GM21723 (cell line): Measurements from ENCODE around the gene HOXA9.
A peak's percentile ranks its signal among the peaks of the same experiment; 100 is the strongest.

Experiments
- ATAC-seq: cut with Tn5 transposase; IDR thresholded peaks from one replicate; pipeline ENCODE4 v1.9.1; 2021; ENCODE audit warnings: mild to moderate bottlenecking, moderate library complexity; ENCODE audit not compliant: unreplicated experiment

Gene HOXA9

DNA sequence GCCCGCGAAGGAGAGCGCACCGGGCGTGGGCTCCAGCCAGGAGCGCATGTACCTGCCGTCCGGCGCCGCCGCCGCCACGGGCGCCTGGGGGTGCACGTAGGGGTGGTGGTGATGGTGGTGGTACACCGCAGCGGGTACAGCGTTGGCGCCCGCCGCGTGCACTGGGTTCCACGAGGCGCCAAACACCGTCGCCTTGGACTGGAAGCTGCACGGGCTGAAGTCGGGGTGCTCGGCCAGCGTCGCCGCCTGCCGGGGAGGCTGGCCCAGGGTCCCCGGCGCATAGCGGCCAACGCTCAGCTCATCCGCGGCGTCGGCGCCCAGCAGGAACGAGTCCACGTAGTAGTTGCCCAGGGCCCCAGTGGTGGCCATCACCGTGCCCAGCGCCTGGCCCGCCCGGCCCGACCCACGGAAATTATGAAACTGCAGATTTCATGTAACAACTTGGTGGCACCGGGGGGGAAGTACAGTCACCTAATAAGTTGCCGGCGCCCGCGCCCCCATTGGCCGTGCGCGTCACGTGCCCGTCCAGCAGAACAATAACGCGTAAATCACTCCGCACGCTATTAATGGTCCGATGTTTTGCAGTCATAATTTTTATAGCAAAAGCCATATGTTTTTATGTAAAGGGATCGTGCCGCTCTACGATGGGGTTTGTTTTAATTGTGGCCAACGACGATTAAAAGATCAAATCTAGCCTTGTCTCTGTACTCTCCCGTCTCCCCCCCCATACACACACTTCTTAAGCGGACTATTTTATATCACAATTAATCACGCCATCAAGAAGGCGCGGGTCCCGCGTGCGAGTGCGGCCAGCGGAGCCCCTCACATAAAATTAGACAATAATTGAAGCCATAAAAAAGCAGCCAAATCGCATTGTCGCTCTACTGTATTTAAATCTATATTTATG lies at the start of gene HOXA9:
HOXA9 (minus strand) TSS at position 449 of the 907 bp plus-strand sequence; CDS start at position 369, 80 bp downstream.
- ATAC-seq, result no peak

DNA sequence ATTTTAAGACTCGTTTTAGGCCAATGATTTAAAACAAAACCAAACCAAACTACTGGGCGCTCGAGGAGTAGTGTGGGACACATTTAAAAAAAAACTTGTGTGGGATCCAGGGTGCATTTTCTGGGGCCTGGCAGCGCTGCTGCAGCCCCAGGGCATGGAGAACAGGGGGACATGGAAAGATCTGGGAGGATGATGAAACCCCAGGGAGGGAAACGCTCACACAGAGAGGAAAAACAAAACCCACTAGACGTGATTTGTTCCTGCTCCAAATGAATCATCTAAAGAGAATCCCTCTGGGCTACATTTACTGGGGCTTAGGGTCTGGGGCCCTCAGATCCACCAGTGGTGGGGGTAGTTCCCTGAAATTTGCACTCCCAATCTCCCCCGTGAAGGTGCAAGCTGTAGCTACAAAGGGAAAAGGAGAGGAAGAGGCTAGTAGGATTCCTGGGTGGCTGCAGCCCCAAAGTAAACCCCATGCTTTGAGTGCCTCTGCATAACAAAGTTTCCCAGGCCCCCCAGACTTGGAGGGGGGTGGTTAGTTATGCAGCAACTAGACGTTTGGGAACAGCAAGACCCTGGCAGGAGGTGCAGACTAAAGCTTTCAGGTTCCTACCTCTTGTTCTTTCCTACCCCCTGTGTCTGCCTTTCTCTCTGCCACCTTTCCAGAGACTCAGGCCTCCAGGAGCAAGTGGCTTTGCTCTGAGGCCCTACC lies 49.1 kb upstream of the HOXA9 start:
- no peak for ATAC-seq

GRCh38 chr7:27213433-27214238 lies 48.3 kb upstream of the HOXA9 start:
- ATAC-seq, result no peak

- no peak for ATAC-seq
These were observed 47.4 kb upstream of the HOXA9 start for GRCh38 chr7:27212497-27213432.

GRCh38 chr7:27211764-27212204 lies 46.4 kb upstream of the HOXA9 start:
- no peak for ATAC-seq

GRCh38 chr7:27211084-27211446 lies 45.7 kb upstream of the HOXA9 start:
- ATAC-seq, result no peak

DNA sequence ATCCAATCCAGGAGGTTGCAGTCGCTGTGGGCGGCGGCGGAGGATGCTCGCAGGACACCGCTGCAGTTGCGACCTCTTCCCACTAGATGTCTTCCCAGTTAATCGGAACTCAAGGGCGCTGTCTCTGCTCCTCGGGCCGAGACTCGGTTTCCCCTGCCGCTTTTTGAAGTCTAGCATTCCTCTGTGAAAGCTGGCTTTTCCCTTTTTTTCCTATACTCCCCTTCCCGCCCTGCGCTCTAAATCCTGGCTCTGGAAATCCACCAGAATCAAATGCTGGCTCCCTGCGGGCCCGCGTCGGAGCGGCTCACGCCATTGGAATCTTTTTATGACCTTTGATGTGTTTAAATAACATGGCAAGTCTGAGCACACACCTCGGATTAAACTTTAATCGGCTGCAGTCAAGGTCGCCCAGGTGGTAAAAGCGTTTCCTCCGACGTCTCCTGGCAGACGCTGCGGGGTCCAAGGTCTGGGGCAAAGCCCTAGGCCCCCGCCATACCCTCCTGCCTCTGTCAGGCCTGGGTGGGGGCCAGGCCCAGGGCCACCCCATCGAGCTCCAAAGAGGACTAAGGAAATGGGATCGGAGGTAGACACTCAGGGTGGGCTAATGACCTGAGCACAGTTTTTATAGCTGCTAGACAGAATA lies 45.2 kb upstream of the HOXA9 start:
- ATAC-seq, result peak; percentile 65

GRCh38 chr7:27209933-27210440 lies 44.6 kb upstream of the HOXA9 start:
- ATAC-seq, result no peak

DNA sequence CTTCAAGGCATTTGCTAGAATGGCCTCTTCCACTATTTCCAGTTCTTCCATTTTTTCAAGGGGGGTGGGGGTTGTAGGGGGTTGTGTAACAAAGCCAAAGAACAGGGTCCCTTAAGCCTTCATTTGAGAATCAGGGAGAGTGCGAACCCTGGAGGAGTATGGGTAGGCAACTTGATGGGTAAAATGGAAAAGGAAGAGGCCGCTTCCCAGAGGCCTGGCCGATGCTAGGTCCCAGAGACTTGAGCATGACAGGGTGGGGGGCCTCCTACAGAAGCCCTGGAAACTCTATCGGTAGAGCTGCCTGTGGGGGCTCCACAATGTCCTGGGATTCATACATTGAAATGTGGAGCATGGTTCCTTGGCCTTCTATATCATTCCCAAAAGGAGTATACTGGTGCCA lies 43.7 kb upstream of the HOXA9 start:
- no peak for ATAC-seq

- no peak for ATAC-seq
These were observed 42.1 kb upstream of the HOXA9 start for GRCh38 chr7:27207348-27207985.

- ATAC-seq, result no peak
These were observed 40.3 kb upstream of the HOXA9 start for GRCh38 chr7:27205325-27206280.

- ATAC-seq, result no peak
These were observed 39.5 kb upstream of the HOXA9 start for GRCh38 chr7:27204851-27205322.

DNA sequence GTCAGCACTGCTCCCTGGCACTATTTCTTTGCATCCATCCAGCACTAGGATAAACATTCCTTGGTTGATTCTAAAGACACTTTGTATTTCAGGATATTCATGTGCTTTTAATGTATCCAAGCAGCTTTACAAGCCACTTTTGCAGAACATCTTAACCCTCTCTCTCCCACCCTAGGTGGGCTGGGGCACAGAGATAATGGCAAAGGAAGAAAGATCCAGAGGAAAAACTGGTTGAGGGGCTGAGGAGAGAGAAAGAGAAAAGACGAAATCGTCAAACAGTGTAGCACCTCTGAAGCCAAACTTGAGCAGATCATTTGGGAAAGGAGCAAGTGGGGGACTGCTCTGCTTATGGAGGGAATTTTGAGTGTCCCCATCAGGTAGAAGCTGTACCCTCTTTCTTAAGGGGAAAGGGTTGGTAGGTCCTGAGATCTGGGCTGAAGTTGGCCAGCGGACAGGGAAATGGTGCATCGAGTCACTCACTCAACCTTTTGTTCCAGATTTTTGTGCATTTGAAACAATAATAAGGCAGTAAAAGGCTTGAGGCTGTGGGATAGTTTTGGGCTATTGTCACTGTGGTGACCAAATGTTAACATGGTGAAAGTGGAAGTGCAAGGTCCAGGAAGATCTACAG lies 38.7 kb upstream of the HOXA9 start:
- ATAC-seq, result no peak

- ATAC-seq, result no peak
These were observed 38.1 kb upstream of the HOXA9 start for GRCh38 chr7:27203365-27203953.

DNA sequence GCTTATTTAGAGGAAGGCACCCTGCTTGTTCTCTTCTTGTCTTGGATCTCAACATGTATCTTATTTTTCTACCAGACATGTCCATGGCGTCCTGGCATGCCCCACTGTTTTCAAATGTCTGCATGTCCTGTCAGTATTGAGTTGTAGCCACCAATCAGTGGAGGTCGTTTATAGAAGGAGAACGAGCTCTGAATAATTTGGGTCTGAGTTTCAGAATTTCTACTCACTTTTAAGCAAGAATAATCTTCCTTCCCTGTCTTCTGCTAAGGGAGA lies 37.5 kb upstream of the HOXA9 start:
- no peak for ATAC-seq

- ATAC-seq, result no peak
These were observed 36.9 kb upstream of the HOXA9 start for GRCh38 chr7:27202018-27202861.
